ENCODE measurements around the gene SPOCK3.

Gene SPOCK3

GRCh38 chr4:167176723-167177367, 57.4 kb downstream of the SPOCK3 start:
- no peak for DNase-seq (ENCODE audit: low read depth)

- DNase-seq (ENCODE audit: low read depth) = no peak
Observed at GRCh38 chr4:167171928-167172327, 62.4 kb downstream of the SPOCK3 start.

GRCh38 chr4:167168611-167169010, 65.7 kb downstream of the SPOCK3 start:
- no peak for DNase-seq (ENCODE audit: low read depth)

GRCh38 chr4:167150587-167150986, 83.7 kb downstream of the SPOCK3 start:
- DNase-seq (ENCODE audit: low read depth) = no peak

- DNase-seq (ENCODE audit: low read depth) = no peak
Observed at GRCh38 chr4:167144605-167145004, 89.7 kb downstream of the SPOCK3 start.

GRCh38 chr4:167143018-167143417, 91.3 kb downstream of the SPOCK3 start:
- DNase-seq (ENCODE audit: low read depth) = no peak

- DNase-seq (ENCODE audit: low read depth) = no peak
Observed at GRCh38 chr4:167136270-167136669, 98.0 kb downstream of the SPOCK3 start.

GRCh38 chr4:167129146-167129545, 105.1 kb downstream of the SPOCK3 start:
- no peak for DNase-seq (ENCODE audit: low read depth)

GRCh38 chr4:167119392-167119791, 114.9 kb downstream of the SPOCK3 start:
- no peak for DNase-seq (ENCODE audit: low read depth)

- no peak for DNase-seq (ENCODE audit: low read depth)
Observed at GRCh38 chr4:167117273-167117672, 117.0 kb downstream of the SPOCK3 start.

GRCh38 chr4:167114416-167114971, 119.8 kb downstream of the SPOCK3 start:
- no peak for DNase-seq (ENCODE audit: low read depth)

GRCh38 chr4:167111622-167112021, 122.7 kb downstream of the SPOCK3 start:
- DNase-seq (ENCODE audit: low read depth) = no peak

GRCh38 chr4:167111092-167111491, 123.2 kb downstream of the SPOCK3 start:
- DNase-seq (ENCODE audit: low read depth) = no peak

GRCh38 chr4:167109859-167110258, 124.4 kb downstream of the SPOCK3 start:
- DNase-seq (ENCODE audit: low read depth) = no peak

- DNase-seq (ENCODE audit: low read depth) = no peak
Observed at GRCh38 chr4:167105857-167106256, 128.4 kb downstream of the SPOCK3 start.

- no peak for DNase-seq (ENCODE audit: low read depth)
Observed at GRCh38 chr4:167102475-167102874, 131.8 kb downstream of the SPOCK3 start.

GRCh38 chr4:167101035-167101434, 133.3 kb downstream of the SPOCK3 start:
- DNase-seq (ENCODE audit: low read depth) = no peak

GRCh38 chr4:167100120-167100519, 134.2 kb downstream of the SPOCK3 start:
- DNase-seq (ENCODE audit: low read depth) = no peak

- no peak for DNase-seq (ENCODE audit: low read depth)
Observed at GRCh38 chr4:167088115-167088514, 146.2 kb downstream of the SPOCK3 start.

- no peak for DNase-seq (ENCODE audit: low read depth)
Observed at GRCh38 chr4:167084321-167084720, 150.0 kb downstream of the SPOCK3 start.

- no peak for DNase-seq (ENCODE audit: low read depth)
Observed at GRCh38 chr4:167079762-167080161, 154.5 kb downstream of the SPOCK3 start.

GRCh38 chr4:167052631-167053091, 181.6 kb downstream of the SPOCK3 start:
- no peak for DNase-seq (ENCODE audit: low read depth)

- DNase-seq (ENCODE audit: low read depth) = no peak
Observed at GRCh38 chr4:167049257-167049656, 185.0 kb downstream of the SPOCK3 start.

GRCh38 chr4:167041524-167041923, 192.8 kb downstream of the SPOCK3 start:
- no peak for DNase-seq (ENCODE audit: low read depth)
